ENCODE results near the gene SLC20A1.

SLC20A1 gene

GRCh38 chr2:112710956-112711750 lies 65.4 kb downstream of the SLC20A1 start:
- no peak for TF ChIP-seq CTCF (IDR thresholded peaks at IDR 0.05; ENCODE audit: insufficient read depth, low read length, poor library complexity, severe bottlenecking)
- no peaks in the 10 kb centered on the region for H3K36me3 ChIP-seq (ENCODE audit: control insufficient read depth, insufficient read depth, low read length)
- H3K4me3 ChIP-seq (replicated peaks; ENCODE audit: low read depth, low read length): no peak overlapping the region
- H3K27me3 ChIP-seq (replicated peaks; ENCODE audit: control insufficient read depth, insufficient read depth, low read length): no peaks in the 10 kb centered on the region
- DNase-seq (ENCODE audit: extremely low read depth, insufficient read length): no peak

DNA sequence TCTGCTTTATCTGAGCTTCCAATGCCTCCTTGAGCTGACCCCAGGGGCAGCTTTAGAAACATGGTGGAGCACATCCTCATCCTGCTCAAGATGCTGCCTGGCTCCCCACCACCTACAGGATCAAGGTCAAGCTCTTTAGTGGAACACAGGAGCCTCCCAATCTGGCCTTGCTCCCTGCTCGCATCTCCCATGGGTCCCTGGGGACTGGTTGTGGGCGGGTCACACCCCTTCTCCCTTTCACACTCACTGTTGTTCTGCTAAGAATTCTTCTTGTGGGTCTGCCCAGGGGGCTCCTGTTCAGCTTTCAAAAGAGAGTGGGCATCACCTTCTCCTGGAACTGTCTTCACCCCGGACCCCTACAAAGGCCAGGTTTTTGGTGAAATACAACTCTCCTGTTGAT lies 66.7 kb downstream of the SLC20A1 start:
- no peaks in the 10 kb centered on the region for H3K27me3 ChIP-seq (replicated peaks; ENCODE audit: control insufficient read depth, insufficient read depth, low read length)
- H3K36me3 ChIP-seq (ENCODE audit: control insufficient read depth, insufficient read depth, low read length): no peaks in the 10 kb centered on the region
- DNase-seq (ENCODE audit: extremely low read depth, insufficient read length): no peak
- no peak for TF ChIP-seq CTCF (IDR thresholded peaks at IDR 0.05; ENCODE audit: insufficient read depth, low read length, poor library complexity, severe bottlenecking)
- no peak overlapping the region for H3K4me3 ChIP-seq (replicated peaks; ENCODE audit: low read depth, low read length)

DNA sequence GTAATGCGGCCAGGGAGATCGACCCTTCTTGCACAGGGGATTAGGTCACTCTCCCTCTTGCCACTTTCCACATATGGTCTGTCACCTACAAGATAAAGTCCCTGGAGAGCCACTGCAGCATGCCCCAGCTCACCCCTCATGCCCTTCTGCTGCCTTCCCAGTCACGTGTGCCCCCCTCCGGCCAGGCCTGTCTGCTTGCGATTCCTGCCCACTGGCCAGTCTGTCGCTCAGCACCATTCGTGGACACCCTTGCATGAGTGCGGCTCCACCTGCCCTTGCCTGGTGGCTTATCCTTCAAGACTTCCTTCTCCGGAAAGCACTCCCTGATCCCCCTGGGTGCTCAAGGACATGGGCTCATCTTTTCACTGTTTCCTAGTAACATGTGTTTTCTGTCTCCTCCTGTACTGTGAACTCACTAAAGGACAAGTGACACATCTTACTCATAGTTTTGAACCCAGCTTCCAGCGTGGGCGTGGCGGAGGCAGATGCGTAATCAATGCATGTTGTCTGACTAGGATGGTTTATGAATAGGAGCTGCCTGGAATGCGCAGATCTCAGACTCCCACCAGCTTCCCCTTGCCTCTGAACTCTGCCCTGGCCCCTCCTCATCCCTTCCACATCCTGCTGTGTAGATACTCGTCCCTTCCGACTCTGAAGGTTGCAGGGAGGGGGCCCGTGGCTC lies 67.3 kb downstream of the SLC20A1 start:
- H3K27me3 ChIP-seq (replicated peaks; ENCODE audit: control insufficient read depth, insufficient read depth, low read length): no peaks in the 10 kb centered on the region
- H3K36me3 ChIP-seq (ENCODE audit: control insufficient read depth, insufficient read depth, low read length): no peaks in the 10 kb centered on the region
- no peak for DNase-seq (ENCODE audit: extremely low read depth, insufficient read length)
- TF ChIP-seq CTCF (IDR thresholded peaks at IDR 0.05; ENCODE audit: insufficient read depth, low read length, poor library complexity, severe bottlenecking): no peak
- no peak overlapping the region for H3K4me3 ChIP-seq (replicated peaks; ENCODE audit: low read depth, low read length)
